Activated CD4-positive, alpha-beta T cell treated with anti-CD3 and anti-CD28 coated beads for 36 hours (primary cell): ENCODE results near the gene PPP6R3. TPM values are rescaled to one million over a fixed set of nuclear protein-coding genes. Genes with fewer than 3 reads are reported as not detected.
A peak's percentile ranks its signal among the peaks of the same experiment; 100 is the strongest.
"Not testable (repeated sequence)": the region's sequence is repeated elsewhere in the genome, so short reads cannot be mapped to it uniquely, and the experiment has no call there.

Source experiments
- ATAC-seq: fragments of 200-7000 bp; cut with Tn5 transposase; one replicate; pipeline ENCODE4 v1.10.0; 2021; ENCODE audit warnings: mild to moderate bottlenecking, moderate library complexity
- CTCF ChIA-PET: fragments of 350-600 bp; sonication (Branson Sonifier 250); formaldehyde crosslinking; loops from one replicate; lab custom pipeline; 2021; ENCODE audit warnings: antibody characterized with exemption; lab: Charles Lee
- POLR2A ChIA-PET: fragments of 350-600 bp; sonication (Branson Sonifier 250); formaldehyde crosslinking; loops from one replicate; lab custom pipeline; 2021; ENCODE audit warnings: antibody characterized with exemption, inconsistent platforms; lab: Charles Lee
- DNase-seq: peaks from one replicate; pipeline ENCODE4 v3.0.0-alpha.2; 2020
- H3K27ac Mint-ChIP-seq: one replicate; pipeline ENCODE4 v1.8.0; 2021; ENCODE audit warnings: mixed read lengths
- H3K27me3 Mint-ChIP-seq: one replicate; pipeline ENCODE4 v1.8.0; 2021; ENCODE audit warnings: mixed read lengths
- H3K36me3 Mint-ChIP-seq: one replicate; pipeline ENCODE4 v1.8.0; 2021; ENCODE audit warnings: low read depth, mixed read lengths
- H3K4me1 Mint-ChIP-seq: one replicate; pipeline ENCODE4 v1.8.0; 2021; ENCODE audit warnings: mixed read lengths
- H3K4me3 Mint-ChIP-seq: one replicate; pipeline ENCODE4 v1.8.0; 2021; ENCODE audit warnings: mild to moderate bottlenecking, moderate library complexity, mixed read lengths
- H3K9me3 Mint-ChIP-seq: one replicate; pipeline ENCODE4 v1.8.0; 2021; ENCODE audit warnings: low read depth, mixed read lengths
- intact Hi-C, 2 experiments: fragments of 100-400 bp; cut with DNase I in 1 of 2; cut with micrococcal nuclease in 1 of 2; formaldehyde crosslinking; loops; one replicate each; pipeline versions ENCODE4 v1.14.2 to v1.15.1; 2022 to 2024; cut with DNase I, micrococcal nuclease
- total RNA-seq, 2 experiments: library from RNA; stranded (reverse); gene quantifications; one replicate each; pipeline ENCODE4 v1.2.3, GENCODE V29; 2021

PPP6R3 gene
- total RNA-seq, 2 experiments from 2014 or later = 110 to 126 TPM

- ChIA-PET POLR2A (no interaction called here), CTCF (interaction anchor here (0.7 to 1.0 kb wide), 5 partner anchors 9 to 67 kb away, joined by 3 to 5 read pairs (median 3); no protein-coding TSS in a partner anchor)
- intact Hi-C loops = no loop called here
- Mint-ChIP-seq H3K27ac (peak overlapping the region; percentile 60), H3K36me3 (peaks cover 57% of the 10 kb centered on the region), H3K4me3 (no peak overlapping the region), H3K4me1 (peaks cover 83% of the 10 kb centered on the region), H3K27me3 (no peaks in the 10 kb centered on the region), H3K9me3 (no peaks in the 10 kb centered on the region)
- peak; percentile 80 for ATAC-seq
- peak; percentile 14 for DNase-seq
These were observed 68.1 kb downstream of the PPP6R3 start for GRCh38 chr11:68528630-68529029.

DNA sequence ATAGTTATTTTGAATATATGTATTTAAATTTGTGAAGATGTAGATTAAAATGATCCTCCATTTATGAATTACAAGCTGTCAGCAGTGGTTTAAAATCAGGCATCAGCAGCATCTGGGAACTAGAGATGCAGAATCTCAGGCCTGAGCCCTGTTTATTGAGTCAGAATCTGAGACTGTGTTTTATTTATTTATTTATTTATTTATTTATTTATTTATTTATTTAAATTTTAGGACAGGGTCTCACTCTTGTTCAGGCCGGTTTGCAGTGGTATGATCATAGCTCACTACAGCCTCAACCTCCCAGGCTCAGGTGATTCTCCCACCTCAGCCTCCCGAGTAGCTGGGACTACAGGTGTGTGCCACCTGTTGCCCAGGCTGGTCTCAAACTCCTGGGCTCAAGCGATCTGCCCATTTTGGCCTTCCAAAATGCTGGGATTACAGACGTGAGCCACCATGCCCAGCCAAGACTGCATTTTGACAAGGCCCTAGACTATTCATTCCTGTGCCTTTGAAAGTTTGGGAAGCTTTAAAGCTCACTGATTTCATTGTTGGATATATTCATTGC, 70.7 kb downstream of the PPP6R3 start:
- Mint-ChIP-seq H3K27me3 (no peaks in the 10 kb centered on the region), H3K27ac (no peak overlapping the region), H3K9me3 (no peaks in the 10 kb centered on the region), H3K36me3 (peaks cover 44% of the 10 kb centered on the region), H3K4me3 (no peak overlapping the region), H3K4me1 (peaks cover 76% of the 10 kb centered on the region)
- POLR2A ChIA-PET = no interaction called here
- intact Hi-C loops = no loop called here
- CTCF ChIA-PET = no interaction called here
- DNase-seq (no peak), ATAC-seq (no peak)

- Mint-ChIP-seq H3K36me3 (peaks cover 35% of the 10 kb centered on the region), H3K27ac (peak overlapping the region; percentile 33), H3K27me3 (no peaks in the 10 kb centered on the region), H3K4me1 (peaks cover 69% of the 10 kb centered on the region), H3K9me3 (no peaks in the 10 kb centered on the region), H3K4me3 (no peak overlapping the region)
- CTCF ChIA-PET = interaction anchor here (0.5 to 0.6 kb wide), 2 partner anchors 52 to 207 kb away, joined by 3 read pairs; no protein-coding TSS in a partner anchor
- no peak for DNase-seq
- POLR2A ChIA-PET = no interaction called here
- intact Hi-C loops = no loop called here
- ATAC-seq = no peak
These were observed 72.3 kb downstream of the PPP6R3 start for GRCh38 chr11:68532727-68533369.

DNA sequence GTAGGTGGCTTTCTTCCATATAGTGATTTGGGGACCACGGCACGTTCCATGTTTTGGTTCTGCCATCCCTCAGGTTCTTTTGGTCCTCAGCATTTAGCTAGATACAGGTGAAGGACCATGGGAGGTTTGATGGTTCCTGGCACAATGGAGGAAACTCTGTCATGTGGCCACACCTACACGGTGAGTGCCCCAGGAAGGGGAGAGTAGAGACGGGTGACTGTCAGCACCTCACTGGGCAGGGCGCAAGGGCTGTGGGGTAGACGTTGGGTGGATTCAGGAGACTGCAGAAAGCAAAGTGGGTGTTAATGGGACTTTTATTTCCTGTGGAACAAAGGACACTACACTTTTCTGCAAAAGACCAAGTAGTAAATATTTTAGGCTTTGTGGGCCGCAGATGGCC, 73.4 kb downstream of the PPP6R3 start:
- Mint-ChIP-seq H3K4me1 (peaks cover 61% of the 10 kb centered on the region), H3K4me3 (no peak overlapping the region), H3K27ac (peak overlapping the region; percentile 60), H3K9me3 (no peaks in the 10 kb centered on the region), H3K36me3 (peaks cover 37% of the 10 kb centered on the region), H3K27me3 (no peaks in the 10 kb centered on the region)
- intact Hi-C loops = no loop called here
- ATAC-seq (no peak), DNase-seq (no peak)
- CTCF ChIA-PET = interaction anchor here (0.7 to 1.9 kb wide), 3 partner anchors 9 to 26 kb away, joined by 3 to 5 read pairs (median 4); no protein-coding TSS in a partner anchor
- POLR2A ChIA-PET = no interaction called here

DNA sequence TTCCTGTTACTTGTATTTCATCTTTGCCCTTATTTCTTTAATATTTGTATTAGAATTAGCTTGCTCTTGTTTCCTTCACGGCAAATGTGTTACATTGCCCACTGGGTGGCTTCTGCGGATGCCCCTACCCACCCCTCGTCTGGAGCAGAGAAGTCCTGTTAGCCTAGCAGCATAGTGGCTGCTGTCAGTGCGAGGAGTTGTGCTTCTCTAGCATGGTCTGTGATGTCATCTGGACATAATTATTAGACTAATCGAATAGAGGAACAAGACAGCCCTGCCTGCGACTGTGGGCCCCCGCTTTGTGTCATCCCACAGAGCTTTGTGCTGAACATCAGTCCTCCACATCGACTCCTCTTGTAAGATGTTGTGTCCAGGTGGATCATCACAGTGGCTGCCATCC, 74.5 kb downstream of the PPP6R3 start:
- intact Hi-C loops = no loop called here
- DNase-seq (no peak), ATAC-seq (no peak)
- H3K9me3 Mint-ChIP-seq = no peaks in the 10 kb centered on the region
- no peak overlapping the region for H3K4me3 Mint-ChIP-seq
- peaks cover 46% of the 10 kb centered on the region for H3K36me3 Mint-ChIP-seq
- POLR2A ChIA-PET = no interaction called here
- CTCF ChIA-PET = interaction anchor here (0.7 to 1.9 kb wide), 3 partner anchors 9 to 1190 kb away, joined by 3 to 5 read pairs (median 4); no protein-coding TSS in a partner anchor
- no peaks in the 10 kb centered on the region for H3K27me3 Mint-ChIP-seq
- peaks cover 63% of the 10 kb centered on the region for H3K4me1 Mint-ChIP-seq
- H3K27ac Mint-ChIP-seq = peak overlapping the region; percentile 43

DNA sequence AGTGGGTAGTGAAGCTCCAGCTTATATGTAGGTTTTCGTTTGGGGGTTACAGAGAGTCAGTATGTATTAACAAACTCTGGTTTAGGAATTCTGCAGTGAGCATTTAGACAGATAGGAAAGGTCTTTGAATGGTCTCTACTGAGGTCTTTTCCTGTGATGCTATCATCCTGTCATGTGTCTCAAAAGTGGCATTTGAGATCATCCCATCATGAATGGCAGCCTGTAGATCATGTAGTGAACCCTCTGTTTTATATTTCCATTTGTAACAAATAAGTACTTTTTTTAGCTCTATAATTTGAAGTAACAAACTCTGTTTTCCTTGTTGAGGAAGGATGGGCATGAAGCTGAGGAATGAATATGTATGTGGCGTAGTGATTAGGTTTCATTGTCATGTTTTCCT, 76.2 kb downstream of the PPP6R3 start:
- peak overlapping the region; percentile 55 for H3K27ac Mint-ChIP-seq
- peaks cover 55% of the 10 kb centered on the region for H3K36me3 Mint-ChIP-seq
- no peak for ATAC-seq
- H3K4me3 Mint-ChIP-seq = no peak overlapping the region
- ChIA-PET CTCF (interaction anchor here (1.9 kb wide), 1 partner anchor 12 kb away, joined by 6 read pairs; no protein-coding TSS in a partner anchor), POLR2A (no interaction called here)
- no peak for DNase-seq
- peaks cover 66% of the 10 kb centered on the region for H3K4me1 Mint-ChIP-seq
- H3K27me3 Mint-ChIP-seq = no peaks in the 10 kb centered on the region
- intact Hi-C loops = no loop called here
- no peaks in the 10 kb centered on the region for H3K9me3 Mint-ChIP-seq

DNA sequence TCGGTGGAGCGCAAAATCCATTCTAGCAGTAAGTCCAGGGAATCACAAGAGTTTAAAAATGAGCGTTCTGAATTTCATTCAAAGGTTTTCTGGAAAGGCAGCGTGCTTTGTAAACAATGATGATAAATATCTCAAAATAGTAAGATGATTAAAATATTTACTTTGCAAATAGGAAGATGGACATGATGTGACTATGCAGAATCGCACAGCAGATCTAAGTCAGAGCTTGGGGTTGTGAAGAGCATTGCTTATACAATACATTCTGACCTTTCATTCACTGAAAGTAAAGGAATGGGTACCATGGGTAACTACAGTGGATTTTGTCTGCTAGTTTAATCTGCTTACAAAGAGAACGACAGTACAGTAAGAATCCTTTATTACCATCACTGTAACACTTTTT, 77.5 kb downstream of the PPP6R3 start:
- H3K4me1 Mint-ChIP-seq = peaks cover 67% of the 10 kb centered on the region
- POLR2A ChIA-PET = no interaction called here
- H3K27me3 Mint-ChIP-seq = no peaks in the 10 kb centered on the region
- CTCF ChIA-PET = no interaction called here
- no peak overlapping the region for H3K27ac Mint-ChIP-seq
- no peak overlapping the region for H3K4me3 Mint-ChIP-seq
- H3K9me3 Mint-ChIP-seq = no peaks in the 10 kb centered on the region
- no peak for DNase-seq
- H3K36me3 Mint-ChIP-seq = peaks cover 59% of the 10 kb centered on the region
- ATAC-seq = no peak
- intact Hi-C loops = no loop called here

DNA sequence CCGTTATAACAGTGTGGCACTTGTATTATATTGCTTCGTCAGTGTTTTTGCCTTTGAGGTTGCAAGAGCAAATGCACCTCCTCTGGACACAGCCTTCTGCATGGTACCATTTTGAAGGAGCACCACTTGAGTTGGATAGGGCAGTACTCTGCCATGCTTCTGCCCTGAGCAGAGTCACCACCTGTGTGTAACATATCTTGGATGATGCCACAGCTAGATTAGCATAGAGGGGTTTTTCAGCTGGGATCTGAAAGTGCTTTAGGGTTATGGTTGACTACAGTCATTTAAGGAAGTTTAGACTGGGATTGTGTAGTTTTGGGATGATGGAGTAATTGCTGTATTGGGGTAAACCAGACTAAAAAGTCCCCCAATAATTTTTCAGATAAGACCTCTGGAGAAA, 78.8 kb downstream of the PPP6R3 start:
- Mint-ChIP-seq H3K27ac (peak overlapping the region; percentile 44), H3K9me3 (no peaks in the 10 kb centered on the region), H3K27me3 (no peaks in the 10 kb centered on the region), H3K4me3 (no peak overlapping the region), H3K36me3 (peaks cover 53% of the 10 kb centered on the region), H3K4me1 (peaks cover 62% of the 10 kb centered on the region)
- intact Hi-C loops = no loop called here
- ATAC-seq (no peak), DNase-seq (no peak)
- ChIA-PET CTCF (interaction anchor here (1.5 kb wide), 1 partner anchor 44 kb away, joined by 3 read pairs; no protein-coding TSS in a partner anchor), POLR2A (no interaction called here)

DNA sequence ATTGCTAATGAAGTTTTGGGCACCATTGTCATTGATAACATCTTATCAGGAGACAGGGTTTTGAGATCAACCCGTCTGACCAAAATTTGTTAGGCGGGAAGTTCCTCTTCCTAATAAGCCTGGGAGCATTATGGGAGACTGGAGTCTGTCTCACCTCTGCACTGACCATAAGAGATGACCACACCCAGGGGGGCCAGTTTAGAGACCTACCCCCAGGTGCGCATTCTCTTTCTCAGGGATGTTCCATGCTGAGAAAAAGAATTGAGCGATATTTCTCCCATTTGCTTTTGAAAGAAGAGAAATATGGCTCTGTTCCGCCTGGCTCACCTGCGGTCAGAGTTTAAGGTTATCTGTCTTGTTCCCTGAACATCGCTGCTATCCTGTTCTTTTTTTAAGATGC, 80.0 kb downstream of the PPP6R3 start:
- H3K27me3 Mint-ChIP-seq, H3K4me3 Mint-ChIP-seq, H3K27ac Mint-ChIP-seq, POLR2A ChIA-PET, ATAC-seq, DNase-seq, H3K9me3 Mint-ChIP-seq, intact Hi-C loops: not testable (repeated sequence)
- Mint-ChIP-seq H3K4me1 (peaks cover 57% of the 10 kb centered on the region), H3K36me3 (peaks cover 55% of the 10 kb centered on the region)
- CTCF ChIA-PET = interaction anchor here (1.5 kb wide), 1 partner anchor 43 kb away, joined by 3 read pairs; no protein-coding TSS in a partner anchor

GRCh38 chr11:68541116-68541515, 80.6 kb downstream of the PPP6R3 start:
- Mint-ChIP-seq H3K27ac (peak overlapping the region; percentile 67), H3K9me3 (no peaks in the 10 kb centered on the region), H3K27me3 (no peaks in the 10 kb centered on the region), H3K4me3 (no peak overlapping the region), H3K36me3 (peaks cover 56% of the 10 kb centered on the region), H3K4me1 (peaks cover 59% of the 10 kb centered on the region)
- intact Hi-C loops = no loop called here
- ChIA-PET POLR2A (no interaction called here), CTCF (no interaction called here)
- DNase-seq (no peak), ATAC-seq (no peak)

DNA sequence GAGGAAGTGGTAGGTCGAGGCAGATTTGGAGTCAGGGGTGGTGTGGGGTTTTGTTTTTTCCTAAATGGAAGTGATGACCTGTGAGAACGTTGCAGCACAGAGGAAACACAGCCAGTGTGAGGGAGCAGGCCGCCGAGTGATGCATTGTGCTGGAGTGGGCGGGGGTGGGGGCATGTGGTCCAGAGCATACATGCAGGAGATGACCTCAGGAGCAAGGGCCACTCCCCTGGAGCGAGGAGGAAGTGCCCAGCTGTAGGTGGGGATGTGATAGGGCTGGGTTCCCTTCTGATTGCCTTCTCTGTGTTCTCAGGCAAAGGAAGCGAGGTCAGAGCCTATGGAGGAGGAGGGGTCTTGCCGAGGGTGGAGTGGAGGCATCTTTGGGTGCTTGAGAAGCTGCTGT, 81.4 kb downstream of the PPP6R3 start:
- H3K27me3 Mint-ChIP-seq = no peaks in the 10 kb centered on the region
- ChIA-PET CTCF (interaction anchor here (1.2 kb wide), 1 partner anchor 41 kb away, joined by 4 read pairs; no protein-coding TSS in a partner anchor), POLR2A (no interaction called here)
- H3K27ac Mint-ChIP-seq = peak overlapping the region; percentile 67
- intact Hi-C loops = no loop called here
- no peak overlapping the region for H3K4me3 Mint-ChIP-seq
- no peaks in the 10 kb centered on the region for H3K9me3 Mint-ChIP-seq
- ATAC-seq = no peak
- H3K36me3 Mint-ChIP-seq = peaks cover 61% of the 10 kb centered on the region
- peaks cover 59% of the 10 kb centered on the region for H3K4me1 Mint-ChIP-seq
- DNase-seq = no peak

DNA sequence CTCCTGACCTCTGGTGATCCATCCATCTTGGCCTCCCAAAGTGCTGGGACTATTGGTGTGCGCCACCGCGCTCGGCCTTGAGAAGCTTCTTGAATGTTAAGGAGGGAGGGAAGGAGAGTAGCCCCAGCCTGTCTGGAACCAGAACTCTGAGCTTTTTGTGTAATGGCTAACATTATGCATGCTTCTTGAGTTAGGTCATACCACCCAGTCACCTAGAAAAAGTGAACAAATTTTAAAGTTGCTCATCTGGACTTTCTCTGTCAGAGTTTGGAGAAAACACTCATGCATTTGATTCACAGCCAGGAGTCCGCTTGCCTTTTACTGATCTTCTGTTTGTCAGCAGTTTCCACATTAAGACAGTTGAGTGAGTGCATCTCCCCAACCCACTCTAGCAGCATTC, 82.1 kb downstream of the PPP6R3 start:
- ATAC-seq (peak; percentile 30), DNase-seq (no peak)
- Mint-ChIP-seq H3K4me3 (no peak overlapping the region), H3K27me3 (no peaks in the 10 kb centered on the region), H3K9me3 (no peaks in the 10 kb centered on the region), H3K36me3 (peaks cover 62% of the 10 kb centered on the region), H3K27ac (no peak overlapping the region), H3K4me1 (peaks cover 64% of the 10 kb centered on the region)
- ChIA-PET CTCF (interaction anchor here (0.6 to 1.2 kb wide), 2 partner anchors 41 to 77 kb away, joined by 3 to 4 read pairs; no protein-coding TSS in a partner anchor), POLR2A (no interaction called here)
- intact Hi-C loops = no loop called here
